A673 (cell line): ENCODE data around the gene TRNP1. TPM values are rescaled to one million over a fixed set of nuclear protein-coding genes. Genes with fewer than 3 reads are reported as not detected.

Experiments
- BruUV-seq: library from RNA; stranded (reverse); fragments of 400-500 nt; replicated peaks from 2 replicates; lab custom pipeline; 2021; lab: Mats Ljungman, UMichigan
- CTCF ChIA-PET: fragments of 300-600 bp; sonication (Branson Sonifier 250); formaldehyde crosslinking; loops from one replicate; lab custom pipeline; 2022; ENCODE audit warnings: antibody characterized with exemption; lab: Charles Lee
- POLR2A ChIA-PET: fragments of 300-600 bp; sonication (Branson Sonifier 250); formaldehyde crosslinking; loops from one replicate; lab custom pipeline; 2022; ENCODE audit warnings: antibody characterized with exemption; ENCODE audit not compliant: low non-redundant PET; lab: Charles Lee
- DNase-seq: peaks from one replicate; pipeline ENCODE4 v3.0.0-alpha.2; 2015; ENCODE audit warnings: low spot score
- H3K27ac ChIP-seq: fragments of 200-600 bp; sonication (generic); 2 replicates; pipeline ENCODE4 v1.5.1; 2016; ENCODE audit warnings: mixed run types, low read depth, mild to moderate bottlenecking, mixed read lengths, antibody characterized with exemption, low read length; ENCODE audit not compliant: poor library complexity, severe bottlenecking
- H3K27me3 ChIP-seq: fragments of 200-600 bp; sonication (generic); replicated peaks from 2 replicates; pipeline ENCODE4 v1.6.1; 2017; ENCODE audit warnings: mixed run types, low read depth, mild to moderate bottlenecking, mixed read lengths, antibody characterized with exemption, low read length; ENCODE audit not compliant: insufficient read depth, poor library complexity
- H3K36me3 ChIP-seq: fragments of 200-600 bp; sonication (generic); 2 replicates; pipeline ENCODE4 v1.6.1; 2016; ENCODE audit warnings: mixed run types, mild to moderate bottlenecking, mixed read lengths, antibody characterized with exemption, low read length; ENCODE audit not compliant: insufficient read depth, poor library complexity, severe bottlenecking
- H3K4me1 ChIP-seq: fragments of 200-600 bp; sonication (generic); 2 replicates; pipeline ENCODE4 v1.6.1; 2017; ENCODE audit warnings: mixed run types, mild to moderate bottlenecking, mixed read lengths, antibody characterized with exemption, low read length; ENCODE audit not compliant: insufficient read depth, poor library complexity, severe bottlenecking
- H3K4me3 ChIP-seq: fragments of 200-600 bp; sonication (generic); 2 replicates; pipeline ENCODE4 v1.5.1; 2016; ENCODE audit warnings: low read depth, mixed run types, mild to moderate bottlenecking, mixed read lengths, low read length; ENCODE audit not compliant: poor library complexity, severe bottlenecking
- H3K9me3 ChIP-seq: fragments of 200-600 bp; sonication (generic); 2 replicates; pipeline ENCODE4 v1.6.1; 2016; ENCODE audit warnings: mixed run types, low read depth, mild to moderate bottlenecking, mixed read lengths, antibody characterized with exemption, low read length; ENCODE audit not compliant: poor library complexity, severe bottlenecking
- CTCF ChIP-seq: fragments of 300-800, 200-600 bp; sonication (generic); conservative IDR thresholded peaks from 2 replicates; pipeline ENCODE4 v1.5.1; 2017; ENCODE audit warnings: low read depth, mild to moderate bottlenecking, antibody characterized with exemption, low read length, moderate library complexity, mixed read lengths
- EZH2 ChIP-seq: fragments of 200-600 bp; sonication (generic); IDR thresholded peaks from 2 replicates; pipeline ENCODE4 v1.6.1; 2017; ENCODE audit warnings: borderline replicate concordance, low read depth, mild to moderate bottlenecking, mixed read lengths, antibody characterized with exemption, low read length; ENCODE audit not compliant: poor library complexity, severe bottlenecking
- intact Hi-C: fragments of 100-400 bp; cut with micrococcal nuclease; formaldehyde crosslinking; loops from one replicate; pipeline ENCODE4 v1.10.0; 2022; ENCODE audit not compliant: unreplicated experiment
- total RNA-seq: library from RNA; stranded (reverse); gene quantifications from 2 replicates; pipeline ENCODE4 v1.2.3, GENCODE V29; 2021

Gene TRNP1
- total RNA-seq, 1 experiment from 2014 or later, result 1.0 TPM

GRCh38 chr1:26950602-26951001 is 42.9 kb upstream of the TRNP1 start:
- no peaks in the 10 kb centered on the region for H3K9me3 ChIP-seq
- peaks cover 7% of the 10 kb centered on the region for H3K27me3 ChIP-seq
- no peak for DNase-seq
- no peak overlapping the region for H3K4me3 ChIP-seq
- CTCF ChIA-PET, result no interaction called here
- intact Hi-C loops, result no loop called here
- POLR2A ChIA-PET, result no interaction called here
- TF ChIP-seq CTCF, result no peak
- no peak for TF ChIP-seq EZH2
- H3K36me3 ChIP-seq, result peaks cover 16% of the 10 kb centered on the region
- no peaks in the 10 kb centered on the region for H3K4me1 ChIP-seq
- H3K27ac ChIP-seq, result no peak overlapping the region
- no TSS peak for BruUV-seq

- Histone ChIP-seq H3K4me1 (no peaks in the 10 kb centered on the region), H3K9me3 (peaks cover 3% of the 10 kb centered on the region), H3K27me3 (peaks cover 13% of the 10 kb centered on the region), H3K4me3 (no peak overlapping the region), H3K27ac (no peak overlapping the region), H3K36me3 (peaks cover 10% of the 10 kb centered on the region)
- TF ChIP-seq EZH2, result no peak
- no peak for TF ChIP-seq CTCF
- ChIA-PET POLR2A (no interaction called here), CTCF (no interaction called here)
- DNase-seq, result no peak
- intact Hi-C loops, result no loop called here
- no TSS peak for BruUV-seq
Observed at GRCh38 chr1:26951216-26951615, 42.3 kb upstream of the TRNP1 start.

- CTCF ChIA-PET, result no interaction called here
- Histone ChIP-seq H3K9me3 (peaks cover 8% of the 10 kb centered on the region), H3K4me1 (no peaks in the 10 kb centered on the region), H3K4me3 (no peak overlapping the region), H3K27me3 (peaks cover 20% of the 10 kb centered on the region), H3K36me3 (peaks cover 3% of the 10 kb centered on the region), H3K27ac (no peak overlapping the region)
- no TSS peak for BruUV-seq
- POLR2A ChIA-PET, result no interaction called here
- DNase-seq, result no peak
- TF ChIP-seq EZH2 (no peak), CTCF (no peak)
- intact Hi-C loops, result no loop called here
Observed at GRCh38 chr1:26951821-26952497, 41.5 kb upstream of the TRNP1 start.
